Adrenal gland (tissue), 12 donors: Measurements from ENCODE around the gene ATXN3. TPM values are rescaled to one million over a fixed set of nuclear protein-coding genes. Genes with fewer than 3 reads are reported as not detected.

ENCODE experiments used
- DNase-seq, 7 donors: peaks; one replicate each; pipeline ENCODE4 v3.0.0-alpha.2; 2019 to 2020
- H3K27ac ChIP-seq, 5 donors: fragments of 200-600 bp; sonication (generic) in 4 of 5; 1 replicate in 3 of 5; 2 replicates in 2 of 5; pipeline versions ENCODE4 v1.5.1 to v1.8.0; 2016 to 2020; ENCODE audit warnings: mild to moderate bottlenecking in 1 of 5
- H3K27me3 ChIP-seq: fragments of 200-600 bp; 2 replicates; pipeline ENCODE4 v1.8.0; 2021
- H3K36me3 ChIP-seq, 2 donors: fragments of 200-600 bp; replicated peaks in 1 of 2; 1 replicate in 1 of 2; 2 replicates in 1 of 2; pipeline versions ENCODE4 v1.5.1 to v1.8.0; 2018 to 2022
- H3K4me1 ChIP-seq, 2 donors: fragments of 200-600 bp; replicated peaks in 1 of 2; 1 replicate in 1 of 2; 2 replicates in 1 of 2; pipeline versions ENCODE4 v1.5.1 to v1.8.0; 2018 to 2021
- H3K4me3 ChIP-seq, 4 donors: fragments of 200-600 bp; sonication (generic) in 3 of 4; one replicate each; pipeline ENCODE4 v1.5.1; 2016 to 2018
- H3K9me3 ChIP-seq, 3 donors: fragments of 200-600 bp; sonication (generic) in 1 of 3; replicated peaks in 1 of 3; 1 replicate in 2 of 3; 2 replicates in 1 of 3; pipeline versions ENCODE4 v1.5.1 to v1.8.0; 2016 to 2021
- CTCF ChIP-seq, 6 experiments: fragments of 450-650 bp in 4 of 6; fragments of 200-600 bp in 2 of 6; sonication (generic) in 1 of 6; IDR thresholded peaks; 1 replicate in 5 of 6; 2 replicates in 1 of 6; pipeline versions ENCODE4 v1.5.1 to v1.8.0; 2016 to 2021; ENCODE audit warnings: antibody characterized with exemption in 6 of 6, mild to moderate bottlenecking in 2 of 6, moderate library complexity in 1 of 6
- POLR2A ChIP-seq, 2 donors: fragments of 450-650 bp; IDR thresholded peaks; one replicate each; pipeline ENCODE4 v1.6.1; 2017; ENCODE audit warnings: antibody characterized with exemption in 2 of 2, mild to moderate bottlenecking in 2 of 2, moderate library complexity in 1 of 2
- WGBS, 4 donors: extraction: QIAGEN DNeasy Blood & Tissue Kit in 2 of 4; methylation state at CpG; one replicate each; pipeline versions ENCODE4 v1.1.5 to v1.1.7; 2013 to 2017; 5-methylcytosine and 5-hydroxymethylcytosine counted together
- intact Hi-C, 2 donors: fragments of 100-400 bp; cut with DNase I; formaldehyde crosslinking; loops; one replicate each; pipeline versions ENCODE4 v1.14.1 to v1.15.0; 2022 to 2023
- polyA plus RNA-seq, 3 donors: library from polyadenylated mRNA; stranded (reverse); fragments of 200-250 nt in 2 of 3; fragments of 350-450 nt in 1 of 3; fragmentation: Illumina TruSeq in 1 of 3; extraction: RNeasy Lipid Tissue Mini Kit (QIAGEN cat#74804) in 1 of 3; gene quantifications; one replicate each; pipeline ENCODE4 v1.2.3, GENCODE V29; 2013 to 2014
- total RNA-seq, 9 donors: library from RNA; depleted of rRNA in 4 of 9; stranded (reverse); fragments of >200 nt in 4 of 9; fragments of 120-200 nt in 1 of 9; fragmentation: NEBNext Ultra II Directional in 1 of 9; extraction: Animal tissue kit (Norgen Biotek cat#: 25700) in 1 of 9; gene quantifications; one replicate each; pipeline versions ENCODE4 v1.1.0 to v1.2.4, GENCODE V29; 2013 to 2023
- donor health status: healthy with polysubstance abuse.
- donor health status: Bipolar disorder and iron deficiency.
- donor health status: DM: yes; HTN: yes; CAD: no.
- donor health status: DM: no; HTN: no; CAD: no.
- donor health status: DM: no; HTN: no; CAD: no.
- donor health status: DM: yes; HTN: yes; CAD: no.

Gene ATXN3
- total and polyA plus RNA-seq, 12 donors, result 9.0 to 62.8 (median 23.1) TPM

- Histone ChIP-seq H3K4me1 (no peaks in the 10 kb centered on the region), H3K27ac (no peak overlapping the region), H3K9me3 (no peaks in the 10 kb centered on the region), H3K36me3 (peaks cover 0 to 20% of the 10 kb centered on the region in 2 donors), H3K4me3 (no peak overlapping the region), H3K27me3 (no peaks in the 10 kb centered on the region)
- TF ChIP-seq CTCF (IDR thresholded peaks at IDR 0.05) (no peak), POLR2A (IDR thresholded peaks at IDR 0.05) (no peak)
- intact Hi-C loops, result no loop called here
- WGBS, 4 donors, result 44 to 55% (median 49%) methylated on average over 1 of the region's 1 CpG
- DNase-seq, result peak in 1 of 7 donors; percentile 22
Measured at GRCh38 chr14:92093320-92093719, 13.1 kb downstream of the ATXN3 start.

- no peak overlapping the region for H3K4me3 ChIP-seq
- peaks cover 0 to 15% of the 10 kb centered on the region in 2 donors for H3K36me3 ChIP-seq
- intact Hi-C loops, result no loop called here
- H3K27me3 ChIP-seq, result no peaks in the 10 kb centered on the region
- WGBS, 4 donors, result 95 to 97% (median 96%) methylated on average over 5 of the region's 5 CpGs
- TF ChIP-seq POLR2A (IDR thresholded peaks at IDR 0.05), result no peak
- TF ChIP-seq CTCF (IDR thresholded peaks at IDR 0.05), result no peak
- no peak overlapping the region for H3K27ac ChIP-seq
- H3K4me1 ChIP-seq, result no peaks in the 10 kb centered on the region
- no peak for DNase-seq
- no peaks in the 10 kb centered on the region for H3K9me3 ChIP-seq
Measured at GRCh38 chr14:92088494-92088893, 17.9 kb downstream of the ATXN3 start.

GRCh38 chr14:92074555-92074954 is 31.8 kb downstream of the ATXN3 start:
- TF ChIP-seq POLR2A (IDR thresholded peaks at IDR 0.05) (no peak), CTCF (IDR thresholded peaks at IDR 0.05) (no peak)
- H3K27me3 ChIP-seq, result no peaks in the 10 kb centered on the region
- no peak for DNase-seq
- peaks cover 0 to 27% of the 10 kb centered on the region in 2 donors for H3K36me3 ChIP-seq
- no peak overlapping the region for H3K27ac ChIP-seq
- intact Hi-C loops, result no loop called here
- H3K4me3 ChIP-seq, result no peak overlapping the region
- no peaks in the 10 kb centered on the region for H3K9me3 ChIP-seq
- no peaks in the 10 kb centered on the region for H3K4me1 ChIP-seq

- Histone ChIP-seq H3K27ac (no peak overlapping the region), H3K9me3 (no peaks in the 10 kb centered on the region), H3K4me3 (no peak overlapping the region), H3K27me3 (no peaks in the 10 kb centered on the region), H3K4me1 (no peaks in the 10 kb centered on the region), H3K36me3 (peaks cover 0 to 1% of the 10 kb centered on the region in 2 donors)
- intact Hi-C loops, result no loop called here
- DNase-seq, result no peak
- WGBS, 4 donors, result 78 to 85% (median 84%) methylated on average over 9 of the region's 9 CpGs
- TF ChIP-seq POLR2A (IDR thresholded peaks at IDR 0.05), result no peak
- no peak for TF ChIP-seq CTCF (IDR thresholded peaks at IDR 0.05)
Measured at GRCh38 chr14:92058006-92058917, 48.1 kb downstream of the ATXN3 start.
